ENCODE measurements around the gene PLLP. TPM values are rescaled to one million over a fixed set of nuclear protein-coding genes. Genes with fewer than 3 reads are reported as not detected.

Gene PLLP
- total and polyA plus RNA-seq, 2 donors = 2.5 to 9.5 TPM

DNA sequence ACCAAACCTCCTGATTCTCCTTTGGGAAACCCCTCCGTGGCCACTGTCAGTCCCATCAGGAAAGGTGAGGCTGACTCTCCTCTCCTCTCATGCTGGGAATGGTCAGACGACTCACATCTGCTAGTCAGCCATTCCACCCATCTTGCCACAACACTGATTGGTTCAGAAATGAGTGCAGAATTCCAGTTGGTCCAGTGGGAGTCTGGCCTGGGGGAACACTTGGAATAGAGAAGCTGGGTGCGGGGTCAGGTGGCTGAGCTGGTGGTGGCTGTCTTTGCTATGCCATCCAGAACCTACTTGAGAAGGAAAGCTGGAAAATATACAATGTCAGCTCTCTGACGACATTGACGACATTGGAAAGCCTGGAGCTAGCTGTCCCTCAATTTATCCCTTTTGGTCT is 23.6 kb upstream of the PLLP start:
- Histone ChIP-seq H3K27ac (ENCODE audit: low read depth) (no peak overlapping the region), H3K36me3 (ENCODE audit: insufficient read depth) (no peaks in the 10 kb centered on the region), H3K4me1 (ENCODE audit: insufficient read depth) (no peaks in the 10 kb centered on the region), H3K4me3 (ENCODE audit: low read depth, low read length) (no peak overlapping the region)
- no peak for DNase-seq (ENCODE audit: extremely low spot score)
- 77% methylated on average over 5 of the region's 5 CpGs for WGBS

DNA sequence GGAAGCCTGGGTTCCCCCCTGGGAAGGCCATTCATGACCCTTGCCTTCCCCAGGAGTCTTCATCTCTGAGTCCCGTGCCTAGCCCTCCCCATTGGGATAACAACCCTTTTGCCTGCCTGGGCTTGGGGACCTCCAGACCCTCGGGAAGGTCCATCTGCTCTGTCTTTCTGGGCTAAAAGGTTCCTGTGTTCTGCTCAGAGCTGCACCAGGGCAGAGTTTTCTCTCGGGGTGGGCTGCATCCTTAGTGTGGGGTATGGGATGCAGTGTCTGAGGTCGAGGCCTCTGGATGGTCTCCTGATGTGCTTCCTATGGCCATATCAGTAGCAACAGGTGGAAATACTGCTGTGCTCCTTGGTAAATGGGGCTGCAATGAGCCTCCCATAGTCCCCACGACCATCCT is 22.9 kb upstream of the PLLP start:
- no peaks in the 10 kb centered on the region for H3K4me1 ChIP-seq (ENCODE audit: insufficient read depth)
- no peak overlapping the region for H3K27ac ChIP-seq (ENCODE audit: low read depth)
- 80% methylated on average over 5 of the region's 5 CpGs for WGBS
- H3K36me3 ChIP-seq (ENCODE audit: insufficient read depth) = no peaks in the 10 kb centered on the region
- DNase-seq (ENCODE audit: extremely low spot score) = no peak
- no peak overlapping the region for H3K4me3 ChIP-seq (ENCODE audit: low read depth, low read length)

DNA sequence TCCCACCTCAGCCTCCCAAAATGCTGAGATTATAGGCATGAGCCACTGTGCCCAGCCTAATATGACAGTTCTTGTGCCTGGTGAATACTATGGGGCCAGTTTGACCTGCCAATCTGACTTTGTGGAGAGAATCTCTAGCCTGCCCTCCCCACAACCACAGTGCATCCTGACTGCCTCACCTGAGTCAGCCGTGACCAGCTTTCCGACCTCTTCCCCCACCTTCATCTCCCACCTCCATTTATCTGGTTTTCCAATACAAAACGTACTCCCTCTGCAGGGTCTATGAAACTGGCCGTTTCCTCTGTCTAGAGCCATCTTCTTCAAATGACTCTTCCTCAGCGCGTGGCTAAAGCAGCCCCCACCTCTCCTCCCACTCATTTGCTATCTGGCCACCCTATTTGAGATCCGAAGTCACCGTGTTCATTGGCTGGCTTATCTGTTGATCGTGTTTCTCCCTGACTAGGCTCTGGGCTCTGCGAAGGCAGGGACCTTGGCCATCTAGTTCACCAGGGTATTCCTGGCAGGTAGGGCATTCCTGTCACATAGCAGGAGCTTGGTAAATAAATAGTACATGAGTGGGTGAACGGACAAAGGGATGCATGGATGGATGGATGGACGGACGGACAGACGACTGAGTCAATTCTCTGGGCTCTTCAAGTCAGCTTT is 22.3 kb upstream of the PLLP start:
- Histone ChIP-seq H3K4me1 (ENCODE audit: insufficient read depth) (no peaks in the 10 kb centered on the region), H3K4me3 (ENCODE audit: low read depth, low read length) (no peak overlapping the region), H3K27ac (ENCODE audit: low read depth) (no peak overlapping the region), H3K36me3 (ENCODE audit: insufficient read depth) (no peaks in the 10 kb centered on the region)
- DNase-seq (ENCODE audit: extremely low spot score) = no peak
- WGBS = 80% methylated on average over 14 of the region's 14 CpGs

DNA sequence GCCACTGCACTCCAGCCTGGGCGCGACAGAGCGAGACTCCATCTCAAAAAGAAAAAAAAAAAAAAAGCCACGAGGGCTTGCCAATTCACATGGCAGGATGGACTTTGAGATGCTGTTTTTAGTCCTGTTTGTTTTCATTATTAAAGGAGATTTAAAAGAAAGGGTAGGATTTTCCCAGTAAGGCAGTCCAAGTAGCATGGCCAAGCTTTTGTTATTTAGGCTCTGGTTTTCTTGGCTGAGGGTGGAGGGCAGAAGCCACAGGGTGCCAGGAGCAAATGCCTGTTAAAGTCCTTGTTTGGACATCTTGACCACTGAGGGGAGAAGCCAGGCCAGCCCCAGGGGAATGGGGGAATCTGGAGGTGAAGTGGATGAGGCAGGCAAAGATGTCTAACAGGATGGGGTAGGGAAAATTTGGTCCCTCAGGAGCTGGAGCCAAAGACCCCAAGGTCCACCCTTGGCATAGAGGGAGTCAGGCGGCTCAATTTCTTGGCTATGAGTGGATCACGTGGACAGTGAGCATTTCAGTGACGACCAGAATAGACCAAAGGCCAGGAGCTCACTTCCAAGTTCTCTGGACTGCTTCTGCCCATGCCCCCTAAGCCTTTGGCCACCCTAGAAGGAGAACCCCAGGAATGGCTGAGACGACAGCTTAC is 20.8 kb upstream of the PLLP start:
- no peaks in the 10 kb centered on the region for H3K36me3 ChIP-seq (ENCODE audit: insufficient read depth)
- 42% methylated on average over 8 of the region's 8 CpGs for WGBS
- no peak for DNase-seq (ENCODE audit: extremely low spot score)
- no peaks in the 10 kb centered on the region for H3K4me1 ChIP-seq (ENCODE audit: insufficient read depth)
- H3K27ac ChIP-seq (ENCODE audit: low read depth) = no peak overlapping the region
- no peak overlapping the region for H3K4me3 ChIP-seq (ENCODE audit: low read depth, low read length)

DNA sequence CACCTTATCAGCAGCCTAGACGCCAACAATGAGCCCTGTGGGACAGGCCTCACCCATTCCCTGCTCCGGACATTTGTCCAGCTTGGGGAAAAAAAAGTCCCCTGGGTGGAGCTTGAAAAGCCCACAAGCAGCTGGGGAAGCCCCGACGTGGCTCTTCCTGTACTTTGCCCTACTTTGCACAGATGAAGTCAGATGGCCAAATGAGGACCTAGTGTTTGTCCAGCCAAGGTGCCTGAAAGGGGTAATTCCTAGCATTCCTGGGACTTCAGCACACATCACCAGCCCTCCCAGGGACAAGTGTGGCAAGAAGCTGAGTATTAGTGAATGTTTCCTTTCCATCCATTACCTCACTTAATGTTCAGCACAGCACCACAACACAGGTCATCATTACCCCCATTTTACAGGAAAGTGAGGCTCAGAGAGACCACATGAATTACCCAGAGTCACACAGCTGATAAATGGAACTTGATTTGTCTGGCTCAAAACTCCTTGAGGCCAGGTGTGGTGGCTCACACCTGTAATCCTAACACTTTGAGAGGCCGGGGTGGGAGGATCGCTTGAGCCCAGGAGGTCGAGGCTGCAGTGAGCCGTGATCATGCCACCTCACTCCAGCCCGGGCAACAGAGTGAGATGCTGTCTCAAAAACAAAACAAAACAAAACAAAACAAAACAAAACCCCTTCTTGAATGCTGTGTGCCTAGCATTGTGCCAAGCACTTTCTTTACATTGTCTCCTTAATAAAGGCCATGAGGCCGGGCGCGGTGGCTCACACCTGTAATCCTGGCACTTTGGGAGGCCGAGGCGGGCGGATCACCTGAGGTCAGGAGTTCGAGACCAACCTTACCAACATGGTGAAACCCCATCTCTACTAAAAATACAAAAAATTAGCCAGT is 19.9 kb upstream of the PLLP start:
- no peaks in the 10 kb centered on the region for H3K36me3 ChIP-seq (ENCODE audit: insufficient read depth)
- H3K27ac ChIP-seq (ENCODE audit: low read depth) = peak overlapping the region; percentile 59
- H3K4me3 ChIP-seq (ENCODE audit: low read depth, low read length) = no peak overlapping the region
- DNase-seq (ENCODE audit: extremely low spot score) = no peak
- 70% methylated on average over 16 of the region's 16 CpGs for WGBS
- H3K4me1 ChIP-seq (ENCODE audit: insufficient read depth) = no peaks in the 10 kb centered on the region

DNA sequence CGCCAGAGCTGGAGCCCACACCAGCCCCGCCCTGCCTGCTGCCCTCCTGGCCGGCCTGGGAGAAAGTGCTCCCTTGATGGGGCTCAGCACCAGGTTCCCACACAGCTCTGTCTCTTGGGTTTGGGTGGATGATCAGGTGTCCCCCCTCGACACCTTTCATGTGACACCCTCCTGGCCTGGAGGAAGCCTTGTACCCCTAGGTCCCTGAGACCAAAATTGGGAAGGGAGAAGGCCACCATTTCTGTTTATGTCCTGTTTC is 19.4 kb upstream of the PLLP start:
- Histone ChIP-seq H3K36me3 (ENCODE audit: insufficient read depth) (no peaks in the 10 kb centered on the region), H3K4me1 (ENCODE audit: insufficient read depth) (no peaks in the 10 kb centered on the region), H3K27ac (ENCODE audit: low read depth) (no peak overlapping the region), H3K4me3 (ENCODE audit: low read depth, low read length) (no peak overlapping the region)
- DNase-seq (ENCODE audit: extremely low spot score) = no peak
- 89% methylated on average over 4 of the region's 4 CpGs for WGBS

DNA sequence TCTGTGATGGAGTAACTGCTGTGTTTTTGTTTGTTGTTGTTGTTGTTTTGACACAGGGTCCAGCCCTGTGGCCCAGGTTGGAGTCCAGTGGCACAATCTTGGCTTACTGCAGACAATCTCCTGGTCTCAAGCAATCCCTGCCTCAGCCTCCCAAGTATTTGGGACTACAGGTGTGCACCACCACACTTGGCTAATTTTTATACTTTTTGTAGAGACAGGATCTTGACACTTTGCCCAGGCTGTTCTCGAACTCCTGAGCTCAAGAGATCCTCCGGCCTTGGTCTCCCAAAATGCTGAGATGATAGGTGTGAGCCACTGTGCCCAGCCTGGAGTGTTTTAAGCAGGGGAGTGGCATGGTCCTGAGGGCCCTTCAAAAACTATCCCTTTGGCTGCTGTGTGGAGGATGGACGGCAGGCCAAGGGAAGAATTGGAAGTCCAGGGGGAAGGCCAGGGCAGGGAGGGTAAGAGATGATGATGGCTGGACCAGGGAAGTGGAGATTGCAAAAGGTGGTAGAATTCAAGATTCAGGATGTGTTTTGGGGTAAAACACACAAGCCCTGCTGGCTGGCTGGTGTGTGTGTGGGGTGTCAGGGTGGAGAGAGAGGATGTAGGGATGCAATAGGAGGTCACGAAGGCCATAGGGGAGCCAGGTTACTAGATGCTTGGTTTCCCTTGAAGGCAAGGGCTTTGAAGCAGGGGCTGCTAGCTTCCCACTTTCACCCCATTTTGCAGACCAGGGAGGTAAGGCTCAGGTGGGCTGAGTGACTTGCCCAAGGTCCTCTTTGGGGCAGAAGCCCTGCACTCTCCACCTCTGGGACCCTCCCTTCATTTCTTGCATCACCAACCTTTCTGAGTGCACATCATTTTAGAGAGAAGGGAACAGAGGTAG is 18.8 kb upstream of the PLLP start:
- WGBS = 94% methylated on average over 4 of the region's 4 CpGs
- no peaks in the 10 kb centered on the region for H3K36me3 ChIP-seq (ENCODE audit: insufficient read depth)
- no peak overlapping the region for H3K27ac ChIP-seq (ENCODE audit: low read depth)
- H3K4me1 ChIP-seq (ENCODE audit: insufficient read depth) = no peaks in the 10 kb centered on the region
- H3K4me3 ChIP-seq (ENCODE audit: low read depth, low read length) = no peak overlapping the region
- DNase-seq (ENCODE audit: extremely low spot score) = no peak

DNA sequence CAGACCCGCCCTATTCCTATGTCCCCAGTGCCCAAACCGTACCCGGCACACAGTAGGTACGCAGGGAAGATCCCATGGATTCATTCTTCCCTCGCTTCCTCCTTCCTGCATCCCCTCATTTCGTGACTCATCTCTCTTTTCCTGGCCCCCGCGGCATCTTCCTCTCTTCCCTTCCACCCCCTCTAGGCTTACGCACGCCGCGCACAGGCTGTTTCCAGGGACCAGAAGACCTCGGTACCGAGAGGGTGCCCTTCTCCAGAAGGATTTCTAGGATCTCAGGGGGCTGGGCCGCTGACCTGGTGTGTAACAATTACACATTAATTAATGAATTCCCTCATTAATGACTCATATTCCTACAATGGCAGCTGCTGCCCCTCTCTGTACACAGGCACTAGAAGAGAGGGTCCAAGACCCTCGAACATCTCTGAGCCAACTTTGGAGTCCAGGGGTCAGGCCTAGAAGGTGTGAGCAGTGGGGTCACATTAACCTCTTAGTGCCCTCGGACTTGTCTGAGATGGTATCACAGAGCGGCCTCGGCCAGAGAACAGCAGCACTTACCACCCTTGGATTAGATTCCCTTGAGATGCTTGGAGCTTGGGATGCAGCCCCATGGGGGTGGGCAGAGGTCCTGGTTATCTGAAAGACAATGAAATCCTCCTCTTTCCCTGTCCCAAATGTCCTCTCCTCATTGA is 16.8 kb upstream of the PLLP start:
- no peaks in the 10 kb centered on the region for H3K36me3 ChIP-seq (ENCODE audit: insufficient read depth)
- 43% methylated on average over 19 of the region's 19 CpGs for whole genome bisulfite sequencing
- H3K4me3 ChIP-seq (ENCODE audit: low read depth, low read length) = no peak overlapping the region
- no peak for DNase-seq (ENCODE audit: extremely low spot score)
- H3K27ac ChIP-seq (ENCODE audit: low read depth) = no peak overlapping the region
- H3K4me1 ChIP-seq (ENCODE audit: insufficient read depth) = no peaks in the 10 kb centered on the region

DNA sequence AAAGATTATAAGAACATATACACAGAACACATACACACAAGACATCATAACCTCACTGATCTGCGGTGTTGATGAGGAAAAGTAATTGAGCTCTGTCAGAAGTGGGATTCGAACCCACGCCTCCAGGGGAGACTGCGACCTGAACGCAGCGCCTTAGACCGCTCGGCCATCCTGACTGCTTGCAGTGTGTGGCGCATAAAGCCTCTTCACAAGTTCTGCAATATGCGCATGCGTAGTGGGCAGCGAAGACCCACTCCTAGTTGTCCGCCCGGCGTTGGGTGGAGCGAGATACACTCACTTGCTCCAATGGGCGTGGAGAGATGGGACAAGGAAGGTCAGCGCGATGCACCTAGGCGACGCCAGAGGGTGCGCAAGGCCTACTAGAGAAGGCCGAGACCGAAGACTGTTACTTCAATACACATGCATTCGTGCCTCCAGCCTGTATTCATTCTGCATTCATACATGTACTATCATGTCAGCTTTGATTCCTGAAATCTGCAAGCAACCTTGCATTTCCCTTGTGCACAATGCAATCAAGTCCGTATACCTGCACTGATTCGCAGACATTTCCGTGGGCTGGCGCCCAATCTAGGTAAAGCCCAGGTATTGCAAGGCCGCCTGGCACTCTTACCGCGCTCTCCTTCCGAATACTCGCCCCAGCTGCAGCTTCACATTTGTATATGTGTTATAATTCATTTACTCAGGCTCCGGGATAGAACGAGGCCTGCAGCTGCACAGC is 16.1 kb upstream of the PLLP start:
- H3K4me1 ChIP-seq (ENCODE audit: insufficient read depth) = no peaks in the 10 kb centered on the region
- no peak overlapping the region for H3K27ac ChIP-seq (ENCODE audit: low read depth)
- DNase-seq (ENCODE audit: extremely low spot score) = peak; percentile 99
- WGBS = 4% methylated on average over 36 of the region's 36 CpGs
- H3K36me3 ChIP-seq (ENCODE audit: insufficient read depth) = no peaks in the 10 kb centered on the region
- H3K4me3 ChIP-seq (ENCODE audit: low read depth, low read length) = no peak overlapping the region

DNA sequence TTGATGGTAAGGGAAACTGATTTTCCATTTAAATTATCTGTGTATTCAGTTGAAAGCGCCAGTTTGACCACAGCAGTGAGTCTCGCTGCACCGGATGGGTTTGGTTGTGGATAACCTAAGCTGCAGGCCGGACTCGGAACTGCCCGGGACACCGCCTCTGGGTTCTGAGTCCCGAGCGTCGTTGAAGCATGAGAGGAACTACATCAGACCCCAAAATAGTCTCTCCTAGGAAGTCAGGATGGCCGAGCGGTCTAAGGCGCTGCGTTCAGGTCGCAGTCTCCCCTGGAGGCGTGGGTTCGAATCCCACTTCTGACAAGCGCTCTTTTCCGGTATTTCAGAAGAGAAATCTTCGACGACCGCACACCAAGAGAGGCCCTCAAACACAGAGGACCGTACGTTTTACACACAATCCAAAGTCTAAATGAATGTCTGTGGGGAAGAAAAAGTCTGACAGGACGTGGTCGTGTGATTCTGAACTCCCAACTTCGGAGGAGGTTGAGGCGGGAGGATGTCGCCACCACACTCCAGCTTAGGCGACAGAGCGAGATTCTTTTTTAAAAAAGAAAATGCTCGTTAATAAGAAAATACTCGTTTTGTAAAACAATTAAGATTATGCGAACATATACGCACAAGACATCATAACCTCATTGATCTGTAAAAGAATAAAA is 15.4 kb upstream of the PLLP start:
- Histone ChIP-seq H3K4me3 (ENCODE audit: low read depth, low read length) (peak overlapping the region; percentile 7), H3K4me1 (ENCODE audit: insufficient read depth) (no peaks in the 10 kb centered on the region), H3K27ac (ENCODE audit: low read depth) (peak overlapping the region; percentile 78), H3K36me3 (ENCODE audit: insufficient read depth) (no peaks in the 10 kb centered on the region)
- peak; percentile 89 for DNase-seq (ENCODE audit: extremely low spot score)
- under 1% methylated on average over 35 of the region's 35 CpGs for WGBS

DNA sequence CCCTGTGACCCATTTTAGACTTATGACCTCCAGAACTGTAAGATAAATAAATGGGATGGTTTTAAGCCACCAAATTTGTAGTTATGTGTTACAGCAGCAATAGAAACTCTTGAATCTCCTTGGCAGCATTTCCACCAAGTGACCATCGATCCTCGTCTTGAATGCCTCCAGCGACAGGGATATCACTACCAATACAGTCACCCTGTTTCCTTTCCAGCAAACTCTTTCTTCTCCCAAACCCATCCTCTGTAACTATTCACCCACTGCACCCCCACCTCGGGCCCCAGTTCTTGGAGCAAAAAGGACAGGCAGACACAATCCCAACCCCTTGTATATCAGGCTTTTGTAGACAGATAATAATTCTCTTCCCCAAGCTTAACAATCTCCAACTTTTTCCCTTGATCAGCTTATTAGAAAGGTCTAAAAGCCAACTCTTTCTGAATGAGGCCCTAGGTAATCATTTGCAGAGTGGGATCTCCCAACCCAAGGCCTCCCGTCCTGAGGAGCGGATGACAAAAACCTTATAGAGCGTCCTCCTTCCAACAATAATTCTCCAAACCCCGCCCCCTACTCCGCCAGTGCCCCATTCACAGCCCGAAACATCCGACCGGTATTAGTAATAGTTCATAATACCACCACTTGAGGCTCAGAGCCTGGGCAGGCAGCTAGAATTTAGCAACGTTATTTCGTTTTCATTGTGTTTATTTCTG is 14.7 kb upstream of the PLLP start:
- DNase-seq (ENCODE audit: extremely low spot score) = no peak
- 14% methylated on average over 14 of the region's 14 CpGs for WGBS
- no peaks in the 10 kb centered on the region for H3K36me3 ChIP-seq (ENCODE audit: insufficient read depth)
- H3K4me3 ChIP-seq (ENCODE audit: low read depth, low read length) = peak overlapping the region; percentile 7
- peak overlapping the region; percentile 78 for H3K27ac ChIP-seq (ENCODE audit: low read depth)
- H3K4me1 ChIP-seq (ENCODE audit: insufficient read depth) = no peaks in the 10 kb centered on the region

DNA sequence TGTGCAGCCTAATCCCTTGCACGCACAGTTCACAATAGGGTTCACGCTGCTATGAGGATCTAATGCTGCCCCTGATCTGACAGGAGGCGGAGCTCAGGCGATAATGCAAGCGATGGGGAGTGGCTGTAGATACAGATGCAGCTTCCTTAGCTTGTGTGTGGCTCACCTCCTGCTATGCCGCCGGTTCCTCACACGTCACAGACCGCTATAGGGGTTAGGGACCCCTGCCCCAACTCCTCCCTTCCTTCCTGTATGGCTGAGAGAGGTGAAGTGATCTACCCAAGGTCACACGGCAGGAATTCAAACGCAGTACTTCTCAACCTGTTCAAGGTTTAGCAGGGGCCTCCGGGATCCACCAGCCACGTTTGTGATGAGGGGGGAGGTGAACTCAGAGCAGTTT is 13.4 kb upstream of the PLLP start:
- no peak overlapping the region for H3K27ac ChIP-seq (ENCODE audit: low read depth)
- H3K36me3 ChIP-seq (ENCODE audit: insufficient read depth) = no peaks in the 10 kb centered on the region
- H3K4me1 ChIP-seq (ENCODE audit: insufficient read depth) = no peaks in the 10 kb centered on the region
- WGBS = 62% methylated on average over 13 of the region's 13 CpGs
- no peak for DNase-seq (ENCODE audit: extremely low spot score)
- H3K4me3 ChIP-seq (ENCODE audit: low read depth, low read length) = no peak overlapping the region
